ENCODE data around the gene AP3D1. TPM values are rescaled to one million over a fixed set of nuclear protein-coding genes. Genes with fewer than 3 reads are reported as not detected.
A peak's percentile ranks its signal among the peaks of the same experiment; 100 is the strongest.
"Not testable (repeated sequence)": the region's sequence is repeated elsewhere in the genome, so short reads cannot be mapped to it uniquely, and the experiment has no call there.

AP3D1 gene
- 100 to 1,000 TPM in 8 of 9 donors, 10 to 100 TPM in 1; 51.3 to 193 (median 122) TPM for total RNA-seq
- 100 to 1,000 TPM in 2 of 3 donors, 10 to 100 TPM in 1; 88.7 to 133 (median 120) TPM for polyA plus RNA-seq
- long read RNA-seq, donor 1, partial matches to known transcripts = 0 of 3 reads
- long read RNA-seq, donor 1, other reads (novel, unspliced or antisense) = 0 of 3 reads
- long read RNA-seq, donor 2 = 0 reads
- long read RNA-seq, donor 3, partial matches to known transcripts = 0 of 3 reads
- long read RNA-seq, donor 3, other reads (novel, unspliced or antisense) = 0 of 3 reads
- long read RNA-seq, donor 4, transcript AP3D1-206 (6 exons, 3,357 nt) = major isoform, 8 of 26 reads
- long read RNA-seq, donor 4, partial matches to known transcripts = 10 of 26 reads
- long read RNA-seq, donor 4, other reads (novel, unspliced or antisense) = 8 of 26 reads
- long read RNA-seq, donor 5, full-length matches to known transcripts = 19 of 74 reads
- long read RNA-seq, donor 5, partial matches to known transcripts = 20 of 74 reads
- long read RNA-seq, donor 5, other reads (novel, unspliced or antisense) = 35 of 74 reads
- long read RNA-seq, donor 6, partial matches to known transcripts = 12 of 28 reads
- long read RNA-seq, donor 6, other reads (novel, unspliced or antisense) = 14 of 28 reads
- long read RNA-seq, donor 7, partial matches to known transcripts = 0 of 1 reads
- long read RNA-seq, donor 7, other reads (novel, unspliced or antisense) = 0 of 1 reads
- long read RNA-seq, donor 8, partial matches to known transcripts = 0 of 4 reads
- long read RNA-seq, donor 8, other reads (novel, unspliced or antisense) = 0 of 4 reads
- long read RNA-seq, donor 9, partial matches to known transcripts = 0 of 1 reads
- long read RNA-seq, donor 9, other reads (novel, unspliced or antisense) = 0 of 1 reads
- long read RNA-seq, donor 10, full-length matches to known transcripts = 1 of 43 reads
- long read RNA-seq, donor 10, partial matches to known transcripts = 42 of 43 reads
- long read RNA-seq, donor 10, other reads (novel, unspliced or antisense) = 0 of 43 reads

DNA sequence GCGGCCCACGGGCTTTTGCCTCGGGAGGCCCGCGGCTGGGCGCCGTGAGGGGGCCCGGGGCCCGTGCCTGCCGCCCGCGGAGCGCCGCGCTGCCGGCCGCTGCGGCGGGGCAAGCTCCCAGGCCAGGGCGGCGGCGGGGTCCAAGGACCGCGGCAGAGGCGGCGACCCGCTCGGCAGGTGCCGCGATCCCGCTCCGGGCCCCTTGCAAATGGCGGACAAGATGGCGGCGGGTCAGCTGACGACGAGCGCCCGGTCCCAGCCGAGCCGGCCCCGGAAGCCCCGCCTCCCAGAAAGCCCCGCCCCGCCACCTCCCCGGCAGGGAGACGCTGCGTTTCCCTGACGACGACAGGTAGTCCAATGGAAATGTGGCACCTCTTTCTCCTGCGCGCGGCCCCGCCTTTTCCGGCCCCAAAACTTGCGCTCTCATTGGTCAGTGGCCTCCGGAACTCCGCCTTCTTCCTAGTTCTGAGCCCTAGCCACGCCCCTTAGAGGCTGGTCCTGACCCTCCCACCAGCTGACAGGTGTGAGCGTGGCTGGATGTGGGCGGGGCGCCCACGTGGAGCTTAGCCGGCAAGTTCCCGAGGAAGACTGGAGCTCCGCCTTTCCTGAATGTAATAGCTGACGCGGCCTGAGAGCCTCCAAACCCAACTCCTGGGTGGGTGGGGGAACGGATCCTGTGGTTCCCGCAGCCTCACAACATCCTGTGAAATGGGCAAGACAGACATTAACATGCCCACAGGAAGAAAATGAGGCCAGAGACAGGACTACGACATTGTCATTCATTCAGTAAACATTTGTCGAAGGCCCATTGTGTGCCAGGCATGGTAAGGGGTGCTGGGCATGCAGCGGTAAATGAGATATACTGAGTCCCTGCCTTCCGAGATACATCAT, at the start of gene AP3D1:
TSS of gene AP3D1 (minus strand) at position 228 of the 891 bp plus-strand sequence. CDS start 232 bp downstream, outside the sequence.
- Histone ChIP-seq H3K4me1 (replicated peaks in 1 of 2) (peaks cover 17 to 29% of the 10 kb centered on the region in 2 donors), H3K27me3 (no peaks in the 10 kb centered on the region), H3K36me3 (replicated peaks in 1 of 2) (no peaks in the 10 kb centered on the region), H3K4me3 (peak within 1 kb of the TSS; percentile 86 to 97 (median 96)), H3K27ac (peak within 1 kb of the TSS; percentile 53 to 97 (median 83)), H3K9me3 (replicated peaks in 1 of 3) (no peaks in the 10 kb centered on the region)
- WGBS, 4 donors = 2 to 10% (median 2%) methylated on average over 12 to 73 of the region's 74 CpGs
- intact Hi-C loops (cut with DNase I) = loop anchor here in 1 of 2 donors (5.0 kb wide), 1 partner anchor 81 kb away; no protein-coding TSS in a partner anchor
- TF ChIP-seq, protein P1, sequence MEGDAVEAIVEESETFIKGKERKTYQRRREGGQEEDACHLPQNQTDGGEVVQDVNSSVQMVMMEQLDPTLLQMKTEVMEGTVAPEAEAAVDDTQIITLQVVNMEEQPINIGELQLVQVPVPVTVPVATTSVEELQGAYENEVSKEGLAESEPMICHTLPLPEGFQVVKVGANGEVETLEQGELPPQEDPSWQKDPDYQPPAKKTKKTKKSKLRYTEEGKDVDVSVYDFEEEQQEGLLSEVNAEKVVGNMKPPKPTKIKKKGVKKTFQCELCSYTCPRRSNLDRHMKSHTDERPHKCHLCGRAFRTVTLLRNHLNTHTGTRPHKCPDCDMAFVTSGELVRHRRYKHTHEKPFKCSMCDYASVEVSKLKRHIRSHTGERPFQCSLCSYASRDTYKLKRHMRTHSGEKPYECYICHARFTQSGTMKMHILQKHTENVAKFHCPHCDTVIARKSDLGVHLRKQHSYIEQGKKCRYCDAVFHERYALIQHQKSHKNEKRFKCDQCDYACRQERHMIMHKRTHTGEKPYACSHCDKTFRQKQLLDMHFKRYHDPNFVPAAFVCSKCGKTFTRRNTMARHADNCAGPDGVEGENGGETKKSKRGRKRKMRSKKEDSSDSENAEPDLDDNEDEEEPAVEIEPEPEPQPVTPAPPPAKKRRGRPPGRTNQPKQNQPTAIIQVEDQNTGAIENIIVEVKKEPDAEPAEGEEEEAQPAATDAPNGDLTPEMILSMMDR (IDR thresholded peaks at IDR 0.05) = no peak
- peak in 1 of 2 donors; percentile 36 for TF ChIP-seq POLR2A (IDR thresholded peaks at IDR 0.05)
- peak; percentile 100 for DNase-seq

DNA sequence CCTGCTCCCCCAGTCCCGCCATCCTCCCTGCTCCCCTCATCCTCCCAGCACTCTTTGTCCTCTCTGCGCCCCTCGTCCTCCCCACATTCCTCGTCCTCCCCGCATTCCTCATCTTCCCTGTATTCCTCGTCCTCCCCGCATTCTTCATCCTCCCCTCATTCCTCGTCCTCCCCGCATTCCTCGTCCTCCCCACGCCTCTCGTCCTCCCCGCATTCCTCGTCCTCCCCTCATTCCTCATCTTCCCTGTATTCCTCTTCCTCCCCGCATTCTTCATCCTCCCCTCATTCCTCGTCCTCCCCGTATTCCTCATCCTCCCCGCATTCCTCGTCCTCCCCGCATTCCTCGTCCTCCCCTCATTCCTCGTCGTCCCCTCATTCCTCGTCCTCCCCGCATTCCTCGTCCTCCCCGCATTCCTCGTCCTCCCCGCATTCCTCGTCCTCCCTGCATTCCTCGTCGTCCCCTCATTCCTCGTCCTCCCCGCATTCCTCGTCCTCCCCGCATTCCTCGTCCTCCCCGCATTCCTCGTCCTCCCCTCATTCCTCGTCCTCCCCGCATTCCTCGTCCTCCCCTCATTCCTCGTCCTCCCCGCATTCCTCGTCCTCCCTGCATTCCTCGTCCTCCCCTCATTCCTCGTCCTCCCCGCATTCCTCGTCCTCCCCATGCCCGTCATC, 49.4 kb upstream of the AP3D1 start:
- H3K36me3 ChIP-seq (replicated peaks in 1 of 2) = peaks cover 0 to 20% of the 10 kb centered on the region in 2 donors
- H3K27me3 ChIP-seq; H3K27ac ChIP-seq; H3K9me3 ChIP-seq (replicated peaks in 1 of 3); H3K4me1 ChIP-seq (replicated peaks in 1 of 2); DNase-seq; H3K4me3 ChIP-seq; intact Hi-C loops (cut with DNase I): not testable (repeated sequence)
- WGBS, 4 donors = 94 to 95% (median 95%) methylated on average over 41 to 50 of the region's 50 CpGs

GRCh38 chr19:2199861-2200623, 48.7 kb upstream of the AP3D1 start:
- Histone ChIP-seq H3K36me3 (replicated peaks in 1 of 2) (peaks cover 0 to 27% of the 10 kb centered on the region in 2 donors), H3K4me1 (replicated peaks in 1 of 2) (no peaks in the 10 kb centered on the region), H3K9me3 (replicated peaks in 1 of 3) (no peaks in the 10 kb centered on the region), H3K27ac (no peak overlapping the region), H3K27me3 (no peaks in the 10 kb centered on the region), H3K4me3 (no peak overlapping the region)
- intact Hi-C loops (cut with DNase I) = no loop called here
- TF ChIP-seq, protein P1 (IDR thresholded peaks at IDR 0.05) = no peak
- no peak for TF ChIP-seq POLR2A (IDR thresholded peaks at IDR 0.05)
- no peak for DNase-seq
- 93 to 94% (median 93%) methylated on average over 25 to 37 of the region's 37 CpGs for WGBS, 4 donors
